Ureter (tissue), 1 donor: ENCODE results near the gene LRRC52. TPM values are rescaled to one million over a fixed set of nuclear protein-coding genes. Genes with fewer than 3 reads are reported as not detected.
"Not testable (repeated sequence)": the region's sequence is repeated elsewhere in the genome, so short reads cannot be mapped to it uniquely, and the experiment has no call there.

Experiments
- DNase-seq: peaks from one replicate; pipeline ENCODE4 v3.0.0-alpha.2; 2020; ENCODE audit warnings: low spot score
- total RNA-seq: library from RNA; stranded (reverse); gene quantifications from one replicate; pipeline ENCODE4 v1.2.4, GENCODE V29; 2023
- donor health status: DM: yes; HTN: yes; CAD: no.

Gene LRRC52
- total RNA-seq, 1 donor from 2014 or later: not detected

DNA sequence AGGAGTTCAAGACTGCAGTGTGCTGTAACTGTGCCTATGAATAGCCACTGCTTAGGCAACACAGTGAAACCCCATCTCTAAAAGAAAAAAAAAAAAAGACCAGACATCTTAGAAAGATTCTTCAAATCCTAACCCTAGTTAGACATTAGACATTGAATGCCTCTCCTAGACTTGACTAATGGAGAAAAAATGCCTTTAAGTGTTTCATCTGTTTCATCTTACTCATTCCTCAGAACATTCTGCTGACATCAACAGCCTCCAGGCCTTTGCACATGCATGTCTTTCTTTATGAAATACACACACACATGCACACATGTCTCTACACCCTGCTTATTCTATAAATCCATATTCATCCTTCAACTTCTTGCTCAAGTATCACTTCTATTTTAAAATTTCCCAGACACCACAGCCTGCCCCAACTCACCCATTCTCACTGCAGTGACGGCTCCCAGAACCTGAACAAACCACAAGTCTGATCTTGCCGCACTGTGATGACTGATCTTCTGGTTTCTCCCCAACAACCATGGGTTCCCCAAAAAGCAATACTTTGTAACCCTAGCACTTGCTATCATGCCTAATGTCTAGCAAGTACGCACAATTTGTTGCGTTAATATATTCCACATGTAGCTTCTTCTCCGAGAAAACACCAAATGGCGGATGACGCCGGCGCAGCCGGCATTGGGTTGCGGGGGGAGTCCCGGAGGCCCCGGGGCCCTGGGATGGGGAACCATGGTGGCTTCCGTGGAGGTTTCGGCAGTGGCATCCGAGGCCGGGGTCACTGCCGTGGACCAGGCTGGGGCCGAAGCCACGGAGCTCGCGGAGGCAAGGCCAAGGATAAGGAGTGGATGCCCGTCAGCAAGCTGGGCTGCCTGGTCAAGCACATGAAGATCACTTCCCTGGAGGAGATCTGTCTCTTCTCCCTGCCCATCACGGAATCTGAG lies 37.4 kb downstream of the LRRC52 start:
- no peak for DNase-seq

DNA sequence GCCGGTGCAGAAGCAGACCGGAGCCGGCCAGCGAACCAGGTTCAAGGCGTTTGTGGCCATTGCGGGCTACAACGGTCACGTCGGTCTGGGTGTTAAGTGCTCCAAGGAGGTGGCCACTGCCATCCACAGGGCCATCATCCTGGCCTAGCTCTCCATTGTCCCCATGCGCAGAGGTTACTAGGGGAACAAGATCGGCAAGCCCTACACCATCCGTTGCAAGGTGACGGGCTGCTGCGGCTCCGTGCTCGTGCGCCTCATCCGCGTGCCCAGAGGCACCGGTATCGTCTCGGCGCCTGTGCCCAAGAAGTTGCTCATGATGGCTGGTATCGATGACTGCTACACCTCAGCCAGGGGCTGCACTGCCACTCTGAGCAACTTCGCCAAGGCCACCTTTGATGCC lies 38.1 kb downstream of the LRRC52 start:
- no peak for DNase-seq

DNA sequence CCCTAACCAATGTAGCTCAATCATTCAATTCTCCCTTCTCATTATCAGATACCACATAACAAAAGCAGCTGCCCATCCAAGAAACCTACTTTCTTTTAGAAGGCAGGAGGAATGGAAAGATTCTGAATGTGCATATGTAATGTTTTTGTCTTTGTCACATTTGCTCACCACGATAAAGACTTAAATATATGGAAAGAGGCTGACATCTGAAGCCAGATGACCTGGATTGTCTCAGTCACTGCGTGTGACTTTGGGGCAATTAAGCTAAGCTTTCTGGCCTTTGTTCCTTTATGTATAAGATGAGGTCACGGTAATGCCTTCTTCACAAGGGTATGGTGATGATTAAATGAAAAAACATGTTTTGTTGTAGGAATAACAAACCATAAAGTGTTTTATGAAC lies 42.6 kb downstream of the LRRC52 start:
- no peak for DNase-seq

DNA sequence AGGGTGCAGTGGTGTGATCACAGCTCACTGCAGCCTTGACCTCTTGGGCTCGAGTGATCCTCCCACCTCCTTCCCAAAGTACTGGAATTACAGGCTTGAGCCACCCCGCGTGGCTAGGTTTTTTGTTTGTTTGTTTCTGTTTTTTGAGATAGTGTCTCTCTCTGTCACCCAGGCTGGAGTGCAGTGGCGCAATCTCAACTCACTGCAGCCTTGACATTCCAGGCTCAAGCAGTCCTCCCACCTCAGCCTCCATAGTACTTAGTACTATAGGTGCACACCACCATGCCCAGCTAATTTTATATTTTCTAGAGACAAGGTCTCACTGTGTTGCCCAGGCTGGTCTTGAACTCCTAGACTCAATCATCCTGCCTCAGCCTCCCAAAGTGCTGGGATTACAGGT lies 47.6 kb downstream of the LRRC52 start:
- not testable (repeated sequence) for DNase-seq

DNA sequence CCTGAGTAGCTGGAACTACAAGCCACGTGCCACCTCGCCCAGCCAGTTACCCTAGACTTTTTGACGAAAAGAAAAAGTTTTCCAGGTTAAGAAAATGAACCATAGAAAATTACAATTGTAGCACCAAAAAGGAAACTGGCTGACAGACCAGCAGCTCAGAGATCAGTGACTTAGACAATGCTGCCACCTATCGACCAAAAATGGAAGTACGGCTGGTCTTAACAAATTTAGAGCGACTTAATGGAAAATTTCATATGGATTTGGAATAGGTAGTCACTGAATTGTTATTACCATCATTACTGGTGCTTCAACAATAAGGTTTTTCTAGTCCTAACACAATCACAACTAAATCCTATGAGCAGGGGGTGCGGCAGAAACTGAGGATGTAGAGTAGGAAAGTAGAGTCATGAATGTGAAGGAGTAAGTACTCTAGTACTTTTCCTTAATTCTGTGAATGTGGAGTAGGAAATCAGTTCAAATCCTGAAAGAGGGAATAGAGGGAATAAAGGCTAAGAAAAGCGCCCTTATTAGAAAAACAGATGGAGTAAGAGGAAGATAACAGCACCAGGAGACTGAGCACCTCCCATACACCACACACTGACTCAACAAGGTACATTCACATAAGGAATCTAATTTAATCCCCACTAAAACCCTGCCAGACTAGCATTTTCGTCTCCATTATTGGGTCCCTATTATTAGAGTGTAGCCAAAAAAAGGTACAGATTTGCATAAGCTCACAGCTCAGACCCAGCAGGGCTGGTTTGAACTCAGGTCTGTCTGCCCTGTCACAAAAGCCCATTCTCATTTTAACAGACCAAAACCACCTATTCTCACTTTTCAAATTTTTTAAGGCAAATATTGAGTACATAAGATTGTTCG lies 49.4 kb downstream of the LRRC52 start:
- peak; percentile 73 for DNase-seq

DNA sequence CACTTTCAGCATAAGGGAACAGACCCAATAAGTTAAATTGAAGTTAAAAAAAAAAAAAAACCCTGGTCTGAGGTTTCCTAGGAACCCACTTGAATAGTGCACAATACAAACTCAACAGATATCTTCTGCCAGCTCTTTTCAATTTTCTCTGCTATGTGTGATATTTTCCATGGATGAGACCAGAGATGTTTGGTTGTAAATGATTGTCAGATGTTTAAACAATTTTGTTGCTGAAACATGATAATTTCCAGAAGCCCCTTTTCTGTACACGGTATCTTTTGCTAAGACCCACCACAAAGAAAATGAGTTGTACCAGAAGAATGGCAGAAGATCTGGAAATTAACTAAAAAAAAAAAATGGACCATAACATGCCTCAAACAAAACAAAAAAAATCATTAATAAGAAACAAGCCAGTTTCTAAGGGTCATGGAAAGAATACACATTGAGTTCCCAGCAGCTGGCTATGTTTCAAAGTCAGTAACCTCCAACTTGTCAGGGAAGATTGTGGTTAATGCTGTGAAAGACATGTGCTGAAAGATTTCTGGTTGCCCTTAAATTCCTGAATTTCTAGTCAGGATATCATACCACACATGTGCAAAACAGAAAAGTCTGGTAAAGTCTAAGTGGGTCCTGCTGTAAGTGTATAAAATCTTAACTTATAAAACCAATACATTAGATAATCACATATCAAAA lies 51.6 kb downstream of the LRRC52 start:
- no peak for DNase-seq

DNA sequence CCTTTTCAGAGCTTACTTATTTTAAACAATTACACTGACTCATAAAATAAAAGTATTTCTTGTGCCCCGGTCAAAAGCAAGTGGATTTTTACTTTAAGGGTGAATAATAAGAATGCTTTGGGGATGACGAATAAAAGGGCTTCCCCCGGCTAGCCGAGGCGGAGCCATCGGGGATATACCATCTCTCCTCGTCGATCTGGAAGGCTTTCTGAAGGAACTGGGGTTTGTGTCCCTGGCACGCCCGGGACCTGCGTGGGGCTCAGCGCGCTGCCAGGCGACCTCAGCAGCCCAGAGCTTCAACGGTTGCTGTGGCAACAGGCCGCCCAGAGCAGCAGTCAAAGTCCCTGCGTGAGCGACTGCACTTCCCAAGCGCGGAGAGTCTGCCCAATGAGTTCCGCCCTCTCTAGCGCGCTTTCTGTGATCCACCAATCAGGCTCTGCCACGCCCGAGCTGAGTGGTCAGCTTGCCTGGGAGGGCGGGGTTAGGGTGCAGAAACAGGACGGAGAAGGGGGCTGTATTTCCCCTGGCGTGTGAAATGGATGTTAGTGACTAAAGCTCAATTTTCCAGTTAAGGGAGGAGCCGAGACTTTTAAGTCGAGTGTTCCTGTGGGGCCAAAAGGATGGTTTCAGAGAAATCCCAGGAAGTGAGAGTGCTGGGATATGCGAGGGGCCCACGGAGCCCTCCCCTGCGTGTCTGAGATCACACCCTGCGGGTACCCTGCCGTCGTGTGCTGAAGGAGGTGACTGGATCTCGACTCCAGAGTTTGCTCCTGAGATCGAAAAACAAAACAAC lies 54.3 kb downstream of the LRRC52 start:
- peak; percentile 95 for DNase-seq

DNA sequence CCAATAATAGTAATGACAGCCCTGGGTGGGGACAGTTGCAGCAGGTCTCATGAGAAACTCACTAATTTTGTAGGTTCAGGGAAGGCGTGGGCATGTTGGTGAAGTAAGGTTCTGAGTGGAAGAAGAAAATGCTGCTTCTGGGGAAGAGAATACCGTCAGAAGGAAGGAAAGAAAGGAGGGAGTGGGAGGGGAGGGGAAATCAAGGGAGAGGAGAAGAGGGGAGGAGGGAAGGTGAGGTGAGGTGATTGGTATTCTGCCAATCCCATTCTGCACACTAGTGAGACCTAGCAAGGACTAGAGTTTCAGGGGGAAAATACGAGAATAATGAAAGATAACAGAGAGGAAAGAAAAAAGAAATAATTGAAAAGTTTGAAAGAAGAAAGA lies 54.9 kb downstream of the LRRC52 start:
- DNase-seq: no peak

DNA sequence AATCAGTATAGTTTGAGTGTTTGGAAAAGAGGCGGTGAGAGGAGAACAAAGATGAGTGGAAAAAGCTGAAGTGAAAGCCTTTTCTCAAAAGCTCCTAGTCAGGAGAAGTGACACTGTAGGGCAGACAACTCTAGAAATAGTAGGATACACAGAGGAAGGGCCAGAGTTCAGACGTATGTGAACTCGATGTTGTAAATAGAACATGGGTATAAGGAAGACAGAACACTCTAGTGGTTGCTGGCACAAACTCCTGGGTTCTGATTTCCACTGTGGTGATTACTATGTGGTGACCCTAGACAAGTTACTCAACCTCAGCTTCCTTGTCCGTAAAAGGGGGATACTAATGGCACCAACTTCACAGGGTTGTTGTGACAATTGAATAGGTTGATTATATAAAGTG lies 57.0 kb downstream of the LRRC52 start:
- no peak for DNase-seq

DNA sequence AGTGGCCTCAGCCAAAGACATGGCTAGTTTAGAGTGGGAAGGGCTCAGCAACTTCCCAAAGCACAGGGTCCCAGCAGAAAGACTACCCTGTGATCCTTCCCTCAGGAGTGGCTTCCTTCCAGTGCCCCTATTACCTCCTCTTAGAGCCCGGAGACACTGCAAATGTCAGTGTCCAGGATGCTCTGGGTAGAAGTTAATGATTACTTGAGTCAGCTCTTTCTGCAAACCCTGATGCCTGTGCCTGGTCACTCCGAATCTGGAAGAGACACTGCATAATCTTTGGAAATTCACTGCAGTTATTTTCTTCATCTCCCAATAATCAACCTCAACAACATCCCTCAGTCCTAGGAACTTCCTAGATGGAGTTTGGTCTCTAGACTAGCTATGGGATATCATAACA lies 60.0 kb downstream of the LRRC52 start:
- no peak for DNase-seq

DNA sequence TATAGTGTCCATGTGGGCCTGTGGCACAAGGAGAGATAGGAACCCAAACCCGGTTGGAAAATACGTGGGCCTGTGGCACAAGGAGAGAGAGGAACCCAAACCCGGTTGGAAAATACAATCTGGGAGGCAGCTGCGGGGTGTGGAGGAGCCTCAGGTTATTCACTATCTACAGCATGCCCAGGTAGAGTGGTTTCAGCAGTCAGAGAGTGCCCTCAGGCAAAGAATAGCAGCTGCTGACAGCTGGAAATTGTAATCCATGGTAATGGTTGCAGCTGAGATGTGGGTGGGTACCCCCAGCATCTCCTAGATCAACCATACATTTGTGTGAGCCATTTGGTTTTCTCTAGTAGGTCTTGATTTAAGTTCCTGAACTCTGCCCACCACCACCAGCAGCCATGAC lies 61.4 kb downstream of the LRRC52 start:
- no peak for DNase-seq

DNA sequence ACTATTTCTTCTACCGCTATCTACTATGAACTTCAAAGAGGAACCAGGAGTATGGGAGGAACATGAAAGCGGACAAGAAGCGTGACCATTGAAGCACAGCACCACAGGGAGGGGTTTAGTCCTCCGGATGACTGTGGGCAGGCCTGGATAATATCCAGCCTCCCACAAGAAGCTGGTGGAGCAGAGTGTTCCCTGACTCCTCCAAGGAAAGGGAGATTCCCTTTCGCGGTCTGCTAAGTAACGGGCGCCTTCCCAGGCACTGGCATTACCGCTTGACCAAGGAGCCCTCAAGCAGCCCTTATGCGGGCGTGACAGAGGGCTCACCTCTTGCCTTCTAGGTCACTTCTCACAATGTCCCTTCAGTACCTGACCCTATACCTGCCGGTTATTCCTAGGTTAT lies 62.9 kb downstream of the LRRC52 start:
- DNase-seq: not testable (repeated sequence)

DNA sequence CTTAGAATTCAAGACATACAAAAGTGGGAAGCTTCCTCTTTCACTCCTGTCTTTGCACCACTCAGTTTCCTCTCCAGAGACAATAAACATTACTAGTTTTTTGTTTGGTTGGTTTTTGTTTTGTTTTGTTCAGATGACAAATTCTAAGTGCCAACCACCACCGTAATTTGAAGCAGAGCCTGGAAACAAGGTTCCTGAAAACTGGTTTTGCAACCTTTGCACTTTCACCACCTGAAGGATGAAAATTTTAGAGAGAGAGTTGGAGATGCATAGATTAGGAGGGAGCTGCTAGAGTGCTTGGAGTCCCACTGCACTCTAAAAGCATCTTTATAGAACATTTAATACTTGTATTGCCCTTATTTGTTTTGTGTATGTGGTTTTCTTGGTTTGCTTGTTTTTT lies 67.1 kb downstream of the LRRC52 start:
- no peak for DNase-seq

DNA sequence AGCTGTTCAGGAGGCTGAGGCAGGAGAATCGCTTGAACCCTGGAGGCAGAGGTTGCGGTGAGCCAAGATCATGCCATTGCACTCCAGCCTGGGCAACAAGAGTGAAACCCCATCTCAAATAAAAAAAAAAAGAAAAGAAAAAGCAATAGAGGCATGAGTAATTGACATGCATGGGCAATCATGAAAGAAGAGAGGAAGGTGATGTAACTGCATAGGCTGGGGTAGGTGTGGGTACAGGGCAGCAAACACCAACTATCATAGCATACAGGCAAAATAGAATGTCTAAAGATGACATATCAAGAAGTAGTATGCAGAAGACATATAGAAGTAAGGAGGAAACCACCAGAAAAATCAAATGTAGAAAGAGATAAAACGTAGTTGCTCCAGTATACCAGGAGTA lies 68.3 kb downstream of the LRRC52 start:
- DNase-seq: no peak

Other genes with a start within 250 kb of the LRRC52 start
- gene LMX1A, start 187.3 kb upstream of the LRRC52 start, total RNA-seq: not detected
- gene RXRG, start 98.9 kb upstream of the LRRC52 start, total RNA-seq: 0.86 TPM
- gene MGST3, start 87.2 kb downstream of the LRRC52 start, total RNA-seq: 161 TPM
- gene ALDH9A1, start 154.6 kb downstream of the LRRC52 start, total RNA-seq: 60.5 TPM
- gene TMCO1, start 224.9 kb downstream of the LRRC52 start, total RNA-seq: 92.4 TPM